ENCODE results near the gene DCAF10. TPM values are rescaled to one million over a fixed set of nuclear protein-coding genes. Genes with fewer than 3 reads are reported as not detected.
A peak's percentile ranks its signal among the peaks of the same experiment; 100 is the strongest.

The DCAF10 gene, protein sequence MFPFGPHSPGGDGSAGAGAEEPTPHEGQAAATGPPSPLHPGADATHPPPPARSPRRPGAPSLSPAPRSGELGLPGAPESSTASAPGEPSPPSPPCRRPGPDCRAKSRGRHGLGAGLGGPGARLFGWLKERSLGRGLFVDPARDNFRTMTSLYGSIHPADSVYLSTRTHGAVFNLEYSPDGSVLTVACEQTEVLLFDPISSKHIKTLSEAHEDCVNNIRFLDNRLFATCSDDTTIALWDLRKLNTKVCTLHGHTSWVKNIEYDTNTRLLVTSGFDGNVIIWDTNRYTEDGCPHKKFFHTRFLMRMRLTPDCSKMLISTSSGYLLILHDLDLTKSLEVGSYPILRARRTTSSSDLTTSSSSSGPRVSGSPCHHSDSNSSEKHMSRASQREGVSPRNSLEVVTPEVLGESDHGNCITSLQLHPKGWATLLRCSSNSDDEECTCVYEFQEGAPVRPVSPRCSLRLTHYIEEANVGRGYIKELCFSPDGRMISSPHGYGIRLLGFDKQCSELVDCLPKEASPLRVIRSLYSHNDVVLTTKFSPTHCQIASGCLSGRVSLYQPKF
- total RNA-seq (2016; rRNA removed; fragmentation: Illumina TruSeq; extraction: Trizol) (9.2 and 13.5 TPM in 2 replicates), polyA plus RNA-seq (2011; rRNA removed) (20.2 and 20.3 TPM in 2 replicates), polyA minus RNA-seq (2011; rRNA and poly(A)+ RNA removed; ENCODE audit: low replicate concordance) (36.6 and 47.8 TPM in 2 replicates), Bru-seq, nascent RNA (percentile 76 among the genes with signal in this experiment), BruChase-seq, experiment 1, labeled RNA remaining after a 6-hour chase (percentile 78 among the genes with signal in this experiment), BruChase-seq, experiment 2, labeled RNA remaining after a 2-hour chase (percentile 71 among the genes with signal in this experiment)
- total RNA-seq (2016; cell fraction: cytosol; rRNA removed; fragmentation: Illumina TruSeq; extraction: Trizol; ENCODE audit: low read depth): 6.0 and 8.2 TPM in 2 replicates
- total RNA-seq (2016; cell fraction: insoluble cytoplasmic fraction; rRNA removed; fragmentation: Illumina TruSeq; extraction: Trizol): 10.4 and 11.0 TPM in 2 replicates
- 16.1 and 19.8 TPM in 2 replicates for total RNA-seq (2016; cell fraction: membrane; rRNA removed; fragmentation: Illumina TruSeq; extraction: Trizol)
- 7.2 and 8.2 TPM in 2 replicates for total RNA-seq (2016; cell fraction: nucleus; rRNA removed; fragmentation: Illumina TruSeq; extraction: Trizol)
- polyA plus RNA-seq (2011; cell fraction: cytosol; rRNA removed): 11.6 and 13.6 TPM in 2 replicates
- 6.9 and 9.9 TPM in 2 replicates for polyA plus RNA-seq (2011; cell fraction: nucleus; rRNA removed)
- polyA plus RNA-seq (2012): 15.4 and 17.6 TPM in 2 replicates
- polyA plus RNA-seq (2016; cell fraction: cytosol; fragmentation: Illumina TruSeq; extraction: Trizol; ENCODE audit: low read depth): 9.8 and 10.5 TPM in 2 replicates
- 11.4 and 13.3 TPM in 2 replicates for polyA plus RNA-seq (2016; cell fraction: insoluble cytoplasmic fraction; fragmentation: Illumina TruSeq; extraction: Trizol; ENCODE audit: low read depth)
- 15.7 and 16.5 TPM in 2 replicates for polyA plus RNA-seq (2016; cell fraction: membrane; fragmentation: Illumina TruSeq; extraction: Trizol; ENCODE audit: low read depth)
- polyA plus RNA-seq (2016; cell fraction: nucleus; fragmentation: Illumina TruSeq; extraction: Trizol; ENCODE audit: insufficient read depth, low read depth): 8.7 and 9.6 TPM in 2 replicates
- polyA minus RNA-seq (2011; cell fraction: cytosol; rRNA and poly(A)+ RNA removed): 16.3 and 18.7 TPM in 2 replicates
- 19.4 and 21.5 TPM in 2 replicates for polyA minus RNA-seq (2011; cell fraction: nucleus; rRNA and poly(A)+ RNA removed)
- long read RNA-seq, experiment 1, transcript DCAF10-202 (7 exons, 3,862 nt): major isoform, 5 of 18 reads
- long read RNA-seq, experiment 1, partial matches to known transcripts: 2 of 18 reads
- long read RNA-seq, experiment 1, other reads (novel, unspliced or antisense): 11 of 18 reads
- long read RNA-seq, experiment 2, transcript DCAF10-202 (7 exons, 3,862 nt): major isoform, 9 of 50 reads
- long read RNA-seq, experiment 2, partial matches to known transcripts: 6 of 50 reads
- long read RNA-seq, experiment 2, other reads (novel, unspliced or antisense): 35 of 50 reads

DNA sequence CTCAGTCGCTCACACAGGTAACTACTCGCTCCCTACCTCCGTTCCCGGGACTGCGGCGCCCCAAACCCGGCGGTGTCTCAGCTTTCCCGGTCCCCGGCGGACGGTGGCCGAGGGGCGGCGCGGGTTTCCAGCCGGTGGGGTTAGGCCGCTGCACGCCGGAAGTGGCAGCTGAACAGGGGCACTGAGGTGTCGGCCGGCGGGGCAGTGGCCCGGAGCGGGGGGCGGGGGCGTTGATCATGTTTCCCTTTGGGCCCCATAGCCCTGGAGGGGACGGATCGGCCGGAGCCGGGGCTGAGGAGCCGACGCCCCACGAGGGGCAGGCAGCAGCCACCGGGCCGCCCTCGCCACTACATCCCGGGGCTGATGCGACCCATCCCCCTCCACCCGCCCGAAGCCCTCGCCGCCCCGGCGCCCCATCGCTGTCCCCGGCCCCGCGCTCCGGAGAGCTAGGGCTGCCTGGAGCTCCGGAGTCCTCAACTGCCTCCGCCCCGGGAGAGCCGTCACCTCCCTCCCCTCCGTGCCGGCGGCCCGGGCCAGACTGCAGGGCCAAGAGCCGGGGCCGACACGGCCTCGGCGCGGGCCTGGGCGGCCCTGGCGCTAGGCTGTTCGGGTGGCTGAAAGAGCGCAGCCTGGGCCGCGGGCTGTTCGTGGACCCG lies at the start of gene DCAF10:
Gene DCAF10, plus strand, starts transcription at position 167 of the 656 bp plus-strand sequence. Its CDS starts 70 bp downstream, at position 237.
- peaks cover 32% of the 10 kb centered on the region for H3K4me1 ChIP-seq (ENCODE audit: insufficient read depth, low read length)
- POLR2A ChIA-PET: interaction anchor here (0.6 to 1.8 kb wide), 6 partner anchors 12 to 819 kb away, joined by 3 to 29 read pairs (median 3); partner anchors contain the start of genes ANKRD18A, EXOSC3 and ZBTB5
- no peaks in the 10 kb centered on the region for H3K9me3 ChIP-seq (ENCODE audit: low read length)
- WGBS (ENCODE audit: low lambda C conversion rate): 0% methylated on average over 3 of the region's 72 CpGs
- in situ Hi-C loops (cut with HindIII; ENCODE audit: extremely low pct_ligation_motif_present, low pct_unique_long_range_greater_than_20kb): no loop called here
- intact Hi-C loops (cut with micrococcal nuclease; ENCODE audit: unreplicated experiment): loop anchor here (1.0 kb wide), 2 partner anchors 15 to 46 kb away; partner anchors contain the start of gene EXOSC3
- ATAC-seq (peak; percentile 92), FAIRE-seq (no peak), DNase-seq (ENCODE audit: low spot score) (peak; percentile 72)
- H3K79me2 ChIP-seq (ENCODE audit: insufficient read depth, low read length): peaks cover 33% of the 10 kb centered on the region
- BruUV-seq (replicated peaks): no TSS peak
- H3K4me3 ChIP-seq (replicated peaks in 1 of 3; ENCODE audit: insufficient read depth in 1 of 3, low read depth in 2 of 3, low read length in 3 of 3): peak within 1 kb of the TSS; percentile 93 to 96 (median 94)
- H2AFZ ChIP-seq (ENCODE audit: low read length): peak within 1 kb of the TSS; percentile 85
- peak within 1 kb of the TSS; percentile 89 for H3K27ac ChIP-seq (ENCODE audit: extremely low read length, insufficient read depth, low read length)
- CTCF ChIA-PET (ENCODE audit: low intra/inter-chr PET ratio, low total read pairs): interaction anchor here (1.9 kb wide), 1 partner anchor 15 kb away, joined by 4 read pairs; no protein-coding TSS in a partner anchor
- no peaks in the 10 kb centered on the region for H3K27me3 ChIP-seq (ENCODE audit: control insufficient read depth in 1 of 2, insufficient read depth in 2 of 2, low read length in 2 of 2)
- H3K4me2 ChIP-seq (ENCODE audit: low read depth, low read length): peak within 1 kb of the TSS; percentile 98
- peak within 1 kb of the TSS; percentile 88 for H3K9ac ChIP-seq (ENCODE audit: insufficient read depth, low read depth, low read length)
- no peaks in the 10 kb centered on the region for H3K36me3 ChIP-seq (replicated peaks in 1 of 2; ENCODE audit: control insufficient read depth in 1 of 2, insufficient read depth in 2 of 2, low read length in 2 of 2)
- H4K20me1 ChIP-seq (ENCODE audit: insufficient read depth, low read length): peaks cover 12% of the 10 kb centered on the region; the same call in 1 of the 2 replicates
- TF ChIP-seq GABPA (IDR thresholded peaks at IDR 0.05; ENCODE audit: low read depth, low read length): peak; percentile 96
- peak; percentile 96 for TF ChIP-seq GABPA (CRISPR knock-in tag; IDR thresholded peaks at IDR 0.05; ENCODE audit: low read depth)
- no peak; the same call in 1 of the 2 replicates for TF ChIP-seq DNMT3B (CRISPR knock-in tag; conservative IDR thresholded peaks at IDR 0.05)
- TF ChIP-seq, protein P1, sequence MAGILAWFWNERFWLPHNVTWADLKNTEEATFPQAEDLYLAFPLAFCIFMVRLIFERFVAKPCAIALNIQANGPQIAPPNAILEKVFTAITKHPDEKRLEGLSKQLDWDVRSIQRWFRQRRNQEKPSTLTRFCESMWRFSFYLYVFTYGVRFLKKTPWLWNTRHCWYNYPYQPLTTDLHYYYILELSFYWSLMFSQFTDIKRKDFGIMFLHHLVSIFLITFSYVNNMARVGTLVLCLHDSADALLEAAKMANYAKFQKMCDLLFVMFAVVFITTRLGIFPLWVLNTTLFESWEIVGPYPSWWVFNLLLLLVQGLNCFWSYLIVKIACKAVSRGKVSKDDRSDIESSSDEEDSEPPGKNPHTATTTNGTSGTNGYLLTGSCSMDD (CRISPR knock-in tag; IDR thresholded peaks at IDR 0.05): no peak
- peak; percentile 79; the same call in 1 of the 2 replicates for TF ChIP-seq SIX1 (CRISPR knock-in tag; IDR thresholded peaks at IDR 0.05; ENCODE audit: borderline replicate concordance)
- TF ChIP-seq ZFP82 (CRISPR knock-in tag; IDR thresholded peaks at IDR 0.05; ENCODE audit: borderline replicate concordance): no peak; the same call in 1 of the 2 replicates
- peak; percentile 69; the same call in 1 of the 2 replicates for TF ChIP-seq ZSCAN9 (CRISPR knock-in tag; IDR thresholded peaks at IDR 0.05; ENCODE audit: borderline replicate concordance)
- TF ChIP-seq SALL1 (CRISPR knock-in tag; IDR thresholded peaks at IDR 0.05): peak; percentile 92
- TF ChIP-seq ZNF792 (CRISPR knock-in tag; IDR thresholded peaks at IDR 0.05): peak; percentile 97
- peak; percentile 86; the same call in 1 of the 2 replicates for TF ChIP-seq ATAD3A (CRISPR knock-in tag; IDR thresholded peaks at IDR 0.05)
- TF ChIP-seq, protein P2, sequence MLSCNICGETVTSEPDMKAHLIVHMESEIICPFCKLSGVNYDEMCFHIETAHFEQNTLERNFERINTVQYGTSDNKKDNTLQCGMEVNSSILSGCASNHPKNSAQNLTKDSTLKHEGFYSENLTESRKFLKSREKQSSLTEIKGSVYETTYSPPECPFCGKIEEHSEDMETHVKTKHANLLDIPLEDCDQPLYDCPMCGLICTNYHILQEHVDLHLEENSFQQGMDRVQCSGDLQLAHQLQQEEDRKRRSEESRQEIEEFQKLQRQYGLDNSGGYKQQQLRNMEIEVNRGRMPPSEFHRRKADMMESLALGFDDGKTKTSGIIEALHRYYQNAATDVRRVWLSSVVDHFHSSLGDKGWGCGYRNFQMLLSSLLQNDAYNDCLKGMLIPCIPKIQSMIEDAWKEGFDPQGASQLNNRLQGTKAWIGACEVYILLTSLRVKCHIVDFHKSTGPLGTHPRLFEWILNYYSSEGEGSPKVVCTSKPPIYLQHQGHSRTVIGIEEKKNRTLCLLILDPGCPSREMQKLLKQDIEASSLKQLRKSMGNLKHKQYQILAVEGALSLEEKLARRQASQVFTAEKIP (CRISPR knock-in tag; IDR thresholded peaks at IDR 0.05; ENCODE audit: borderline replicate concordance): no peak
- peak; percentile 74; the same call in 1 of the 2 replicates for TF ChIP-seq ZNF839 (CRISPR knock-in tag; IDR thresholded peaks at IDR 0.05; ENCODE audit: borderline replicate concordance)
- TF ChIP-seq ELF1 (CRISPR knock-in tag; IDR thresholded peaks at IDR 0.05): peak; percentile 88
- TF ChIP-seq KDM1A (CRISPR knock-in tag; IDR thresholded peaks at IDR 0.05): no peak

Measured in HepG2 (cell line).